ENCODE results near the gene CERK. TPM values are rescaled to one million over a fixed set of nuclear protein-coding genes. Genes with fewer than 3 reads are reported as not detected.
A peak's percentile ranks its signal among the peaks of the same experiment; 100 is the strongest.

The CERK gene
- total and polyA plus RNA-seq, 2 experiments from 2014 or later: 37.2 to 74.9 TPM

GRCh38 chr22:46741974-46742519 is 4.0 kb upstream of the CERK start:
- Histone ChIP-seq H3K27ac (no peak overlapping the region), H3K9me3 (ENCODE audit: low read depth) (no peaks in the 10 kb centered on the region), H3K36me3 (no peaks in the 10 kb centered on the region), H3K4me1 (ENCODE audit: low read depth) (peaks cover 14% of the 10 kb centered on the region), H3K27me3 (no peaks in the 10 kb centered on the region), H3K4me3 (no peak overlapping the region)
- no peak for DNase-seq (ENCODE audit: low read depth in 1 of 2, low spot score in 1 of 2)
- TF ChIP-seq CTCF (IDR thresholded peaks at IDR 0.05; ENCODE audit: low read depth, low read length): no peak

GRCh38 chr22:46740910-46741780 is 3.1 kb upstream of the CERK start:
- H3K4me3 ChIP-seq: no peak overlapping the region
- TF ChIP-seq CTCF (IDR thresholded peaks at IDR 0.05; ENCODE audit: low read depth, low read length): no peak
- no peak for DNase-seq (ENCODE audit: low read depth in 1 of 2, low spot score in 1 of 2)
- no peaks in the 10 kb centered on the region for H3K9me3 ChIP-seq (ENCODE audit: low read depth)
- peaks cover 23% of the 10 kb centered on the region for H3K4me1 ChIP-seq (ENCODE audit: low read depth)
- H3K36me3 ChIP-seq: no peaks in the 10 kb centered on the region
- H3K27ac ChIP-seq: no peak overlapping the region
- H3K27me3 ChIP-seq: no peaks in the 10 kb centered on the region

GRCh38 chr22:46739094-46739870 is 1.2 kb upstream of the CERK start:
- DNase-seq (ENCODE audit: low read depth in 1 of 2, low spot score in 1 of 2): no peak
- Histone ChIP-seq H3K4me3 (peak overlapping the region; percentile 61), H3K27me3 (no peaks in the 10 kb centered on the region), H3K27ac (peak overlapping the region; percentile 80), H3K4me1 (ENCODE audit: low read depth) (peaks cover 25% of the 10 kb centered on the region), H3K9me3 (ENCODE audit: low read depth) (no peaks in the 10 kb centered on the region), H3K36me3 (no peaks in the 10 kb centered on the region)
- no peak for TF ChIP-seq CTCF (IDR thresholded peaks at IDR 0.05; ENCODE audit: low read depth, low read length)

- Histone ChIP-seq H3K9me3 (ENCODE audit: low read depth) (no peaks in the 10 kb centered on the region), H3K27me3 (no peaks in the 10 kb centered on the region), H3K4me3 (peak overlapping the region; percentile 61), H3K27ac (peak overlapping the region; percentile 80), H3K4me1 (ENCODE audit: low read depth) (peaks cover 25% of the 10 kb centered on the region), H3K36me3 (no peaks in the 10 kb centered on the region)
- no peak for TF ChIP-seq CTCF (IDR thresholded peaks at IDR 0.05; ENCODE audit: low read depth, low read length)
- peak in 1 of 2 donors; percentile 51 for DNase-seq (ENCODE audit: low read depth in 1 of 2, low spot score in 1 of 2)
These were observed 618 bp upstream of the CERK start for GRCh38 chr22:46738647-46739093.

- peak overlapping the region; percentile 61 for H3K4me3 ChIP-seq
- H3K9me3 ChIP-seq (ENCODE audit: low read depth): no peaks in the 10 kb centered on the region
- no peak for TF ChIP-seq CTCF (IDR thresholded peaks at IDR 0.05; ENCODE audit: low read depth, low read length)
- H3K4me1 ChIP-seq (ENCODE audit: low read depth): peaks cover 25% of the 10 kb centered on the region
- no peaks in the 10 kb centered on the region for H3K36me3 ChIP-seq
- H3K27me3 ChIP-seq: no peaks in the 10 kb centered on the region
- DNase-seq (ENCODE audit: low read depth in 1 of 2, low spot score in 1 of 2): peak; percentile 36 to 66
- H3K27ac ChIP-seq: peak overlapping the region; percentile 92
These were observed 712 bp downstream of the CERK start for GRCh38 chr22:46737105-46737975.
